Lung (tissue), 12 donors: ENCODE results near the gene ROBO1. TPM values are rescaled to one million over a fixed set of nuclear protein-coding genes. Genes with fewer than 3 reads are reported as not detected.
"Not testable (repeated sequence)": the region's sequence is repeated elsewhere in the genome, so short reads cannot be mapped to it uniquely, and the experiment has no call there.

ENCODE experiments used
- ATAC-seq: fragments of 200-7000 bp; cut with Tn5 transposase; one replicate; pipeline ENCODE4 v1.9.1; 2020; ENCODE audit warnings: moderate number of reproducible peaks; ENCODE audit not compliant: insufficient read depth, low FRiP score
- DNase-seq, 3 donors: peaks; one replicate each; pipeline ENCODE4 v3.0.0-alpha.2; 2013 to 2017
- H3K27ac ChIP-seq, 2 donors: one replicate each; pipeline ENCODE4 v1.5.1; 2013; ENCODE audit warnings: mild to moderate bottlenecking in 2 of 2, moderate library complexity in 2 of 2, control low read depth in 1 of 2, inconsistent platforms in 1 of 2, low read depth in 1 of 2, low read length in 1 of 2
- H3K27me3 ChIP-seq, 3 donors: one replicate each; pipeline ENCODE4 v1.5.1; 2013; ENCODE audit warnings: low read length in 2 of 3; ENCODE audit not compliant: control insufficient read depth in 3 of 3, insufficient read depth in 3 of 3
- H3K36me3 ChIP-seq, 4 donors: one replicate each; pipeline ENCODE4 v1.5.1; 2013; ENCODE audit warnings: low read length in 4 of 4, mild to moderate bottlenecking in 1 of 4, moderate library complexity in 1 of 4; ENCODE audit not compliant: control insufficient read depth in 4 of 4, insufficient read depth in 4 of 4
- H3K4me1 ChIP-seq, 5 donors: one replicate each; pipeline ENCODE4 v1.5.1; 2013; ENCODE audit warnings: low read length in 5 of 5, mild to moderate bottlenecking in 2 of 5, moderate library complexity in 1 of 5; ENCODE audit not compliant: control insufficient read depth in 5 of 5, insufficient read depth in 5 of 5
- H3K4me3 ChIP-seq: one replicate; pipeline ENCODE4 v1.5.1; 2013; ENCODE audit warnings: mild to moderate bottlenecking, control low read depth, moderate library complexity
- H3K9ac ChIP-seq, 2 donors: one replicate each; pipeline ENCODE4 v1.5.1; 2013; ENCODE audit warnings: low read length in 2 of 2, control low read depth in 1 of 2; ENCODE audit not compliant: insufficient read depth in 1 of 2
- H3K9me3 ChIP-seq, 4 donors: one replicate each; pipeline ENCODE4 v1.5.1; 2013; ENCODE audit warnings: low read length in 3 of 4, mild to moderate bottlenecking in 1 of 4, moderate library complexity in 1 of 4; ENCODE audit not compliant: control insufficient read depth in 4 of 4, insufficient read depth in 3 of 4
- WGBS, 2 donors: extraction: QIAGEN DNeasy Blood & Tissue Kit; methylation state at CpG; one replicate each; pipeline ENCODE4 v1.1.7; 2013; 5-methylcytosine and 5-hydroxymethylcytosine counted together
- polyA plus RNA-seq, 2 donors: library from polyadenylated mRNA; stranded (reverse); fragments of 200-250 nt; gene quantifications; one replicate each; pipeline ENCODE4 v1.2.1, GENCODE V29; 2013
- total RNA-seq, 2 donors: library from RNA; depleted of rRNA in 1 of 2; stranded (reverse); fragments of >200 nt in 1 of 2; gene quantifications; one replicate each; pipeline ENCODE4 v1.2.1, GENCODE V29; 2014 to 2021
- TF ChIP-seq, protein P1 (sequence below): IDR thresholded peaks from 2 replicates; pipeline ENCODE4 v1.5.1; 2012; ENCODE audit warnings: mild to moderate bottlenecking; ENCODE audit errors: control extremely low read depth, extremely low read depth
- donor health status: control.
- donor health status: control.
- donor health status: Bipolar disorder and iron deficiency.
- donor health status: healthy.
- donor health status: DM: yes; HTN: yes; CAD: no.

Gene ROBO1
- total and polyA plus RNA-seq, 4 donors, result 2.6 to 72.6 (median 15.7) TPM

DNA sequence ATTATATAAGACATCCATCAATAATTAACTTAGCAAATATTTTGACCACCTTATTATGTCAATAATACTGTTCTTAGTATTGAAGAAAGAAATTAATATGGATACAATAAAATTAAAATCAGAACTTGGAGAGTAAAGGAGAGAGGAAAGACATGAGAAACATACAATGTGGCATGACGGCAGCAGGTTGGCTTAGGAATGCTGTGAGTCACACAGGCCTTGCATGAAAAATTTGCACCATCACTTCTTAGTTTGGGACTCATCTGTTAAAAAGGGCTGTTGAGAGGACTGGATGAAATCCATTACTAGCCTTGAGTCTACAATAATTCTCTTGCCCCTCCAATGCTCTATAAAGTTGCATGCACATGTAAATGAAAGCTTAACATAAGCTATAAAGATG lies 880.8 kb downstream of the ROBO1 start:
- Histone ChIP-seq H3K9ac (no peak overlapping the region), H3K4me3 (no peak overlapping the region), H3K9me3 (no peaks in the 10 kb centered on the region), H3K27me3 (no peaks in the 10 kb centered on the region), H3K27ac (no peak overlapping the region), H3K4me1 (no peaks in the 10 kb centered on the region), H3K36me3 (peaks cover 0 to 4% (median 0%) of the 10 kb centered on the region in 4 donors)
- TF ChIP-seq, protein P1, sequence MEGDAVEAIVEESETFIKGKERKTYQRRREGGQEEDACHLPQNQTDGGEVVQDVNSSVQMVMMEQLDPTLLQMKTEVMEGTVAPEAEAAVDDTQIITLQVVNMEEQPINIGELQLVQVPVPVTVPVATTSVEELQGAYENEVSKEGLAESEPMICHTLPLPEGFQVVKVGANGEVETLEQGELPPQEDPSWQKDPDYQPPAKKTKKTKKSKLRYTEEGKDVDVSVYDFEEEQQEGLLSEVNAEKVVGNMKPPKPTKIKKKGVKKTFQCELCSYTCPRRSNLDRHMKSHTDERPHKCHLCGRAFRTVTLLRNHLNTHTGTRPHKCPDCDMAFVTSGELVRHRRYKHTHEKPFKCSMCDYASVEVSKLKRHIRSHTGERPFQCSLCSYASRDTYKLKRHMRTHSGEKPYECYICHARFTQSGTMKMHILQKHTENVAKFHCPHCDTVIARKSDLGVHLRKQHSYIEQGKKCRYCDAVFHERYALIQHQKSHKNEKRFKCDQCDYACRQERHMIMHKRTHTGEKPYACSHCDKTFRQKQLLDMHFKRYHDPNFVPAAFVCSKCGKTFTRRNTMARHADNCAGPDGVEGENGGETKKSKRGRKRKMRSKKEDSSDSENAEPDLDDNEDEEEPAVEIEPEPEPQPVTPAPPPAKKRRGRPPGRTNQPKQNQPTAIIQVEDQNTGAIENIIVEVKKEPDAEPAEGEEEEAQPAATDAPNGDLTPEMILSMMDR, result no peak
- 77 to 81% methylated on average over 1 of the region's 1 CpG for WGBS, 2 donors
- DNase-seq, result no peak
- no peak for ATAC-seq

DNA sequence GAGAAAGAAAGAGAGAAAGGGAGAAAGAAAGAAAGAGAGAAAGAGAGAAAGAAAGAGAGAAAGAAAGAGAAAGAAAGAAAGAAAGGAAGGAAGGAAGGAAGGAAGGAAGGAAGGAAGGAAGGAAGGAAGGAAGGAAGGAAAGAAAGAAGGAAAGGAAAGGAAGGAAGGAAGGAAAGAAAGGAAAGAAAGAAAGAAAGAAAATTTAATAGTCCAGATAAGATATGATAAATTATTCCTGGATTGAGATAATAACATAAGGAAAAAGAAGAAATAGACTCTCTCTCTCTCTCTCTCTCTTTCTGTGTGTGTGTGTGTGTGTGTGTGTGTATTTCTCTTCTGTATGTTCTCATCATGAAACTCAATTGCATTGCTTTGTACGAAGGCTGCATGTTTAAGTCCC lies 883.2 kb downstream of the ROBO1 start:
- H3K4me1 ChIP-seq, result peaks cover 0 to 10% (median 7%) of the 10 kb centered on the region in 5 donors
- not testable (repeated sequence) for DNase-seq, H3K27ac ChIP-seq, ATAC-seq, H3K27me3 ChIP-seq, H3K9me3 ChIP-seq, H3K9ac ChIP-seq, H3K36me3 ChIP-seq, H3K4me3 ChIP-seq
- 79 to 86% methylated on average over 1 of the region's 1 CpG for WGBS, 2 donors

DNA sequence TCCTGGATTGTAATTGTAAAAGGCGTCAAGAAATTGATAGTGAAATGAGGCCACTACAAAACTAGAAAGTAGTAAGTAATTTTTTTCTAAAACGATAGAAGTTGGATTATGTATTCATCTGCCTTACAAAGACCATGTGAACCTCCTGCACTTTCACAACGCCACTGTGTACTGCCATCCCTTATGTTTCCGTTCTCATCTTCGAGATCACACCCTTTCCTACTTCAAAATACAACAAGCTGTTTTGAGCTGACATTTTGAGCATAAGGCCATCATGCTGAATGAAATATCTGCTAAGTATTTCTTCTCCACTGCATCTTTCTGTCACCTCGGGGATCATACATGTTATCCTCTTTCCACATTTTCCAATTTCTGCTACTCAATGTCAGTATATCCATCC lies 885.5 kb downstream of the ROBO1 start:
- Histone ChIP-seq H3K27me3 (no peaks in the 10 kb centered on the region), H3K4me1 (peaks cover 0 to 10% (median 7%) of the 10 kb centered on the region in 5 donors), H3K4me3 (no peak overlapping the region), H3K36me3 (peaks cover 0 to 4% (median 0%) of the 10 kb centered on the region in 4 donors), H3K27ac (no peak overlapping the region), H3K9ac (no peak overlapping the region), H3K9me3 (no peaks in the 10 kb centered on the region)
- WGBS, 2 donors, result 90 to 93% methylated on average over 6 of the region's 6 CpGs
- ATAC-seq, result no peak
- no peak for DNase-seq
- TF ChIP-seq, protein P1, result no peak

DNA sequence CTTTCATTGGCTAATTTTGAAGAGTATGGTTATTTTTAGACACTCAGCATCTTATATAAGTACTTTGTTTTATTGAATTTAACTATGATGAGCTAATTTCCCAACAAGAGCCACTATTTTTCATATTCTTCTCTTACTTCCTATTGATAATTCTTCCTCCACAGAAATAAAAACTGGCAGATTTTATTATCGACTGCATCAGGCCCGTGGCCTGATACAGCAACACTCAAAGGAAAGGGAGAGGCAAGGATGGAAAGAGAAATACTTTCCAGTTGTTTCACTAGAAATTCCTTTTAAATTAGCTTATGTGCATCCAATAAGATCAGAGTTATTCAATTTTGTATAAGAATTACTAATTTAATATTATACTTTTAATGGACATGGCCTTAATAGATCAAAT lies 886.3 kb downstream of the ROBO1 start:
- no peak overlapping the region for H3K4me3 ChIP-seq
- no peak overlapping the region for H3K27ac ChIP-seq
- H3K9me3 ChIP-seq, result no peaks in the 10 kb centered on the region
- peaks cover 0 to 10% (median 7%) of the 10 kb centered on the region in 5 donors for H3K4me1 ChIP-seq
- H3K27me3 ChIP-seq, result no peaks in the 10 kb centered on the region
- TF ChIP-seq, protein P1, result no peak
- H3K9ac ChIP-seq, result no peak overlapping the region
- peaks cover 0 to 4% (median 0%) of the 10 kb centered on the region in 4 donors for H3K36me3 ChIP-seq
- 91 to 95% methylated on average over 2 of the region's 2 CpGs for WGBS, 2 donors
- DNase-seq, result no peak
- no peak for ATAC-seq
